CD4-positive, alpha-beta T cell (primary cell): ENCODE data around the gene KCNH1. TPM values are rescaled to one million over a fixed set of nuclear protein-coding genes. Genes with fewer than 3 reads are reported as not detected.

Experiments used
- ATAC-seq: fragments of 200-7000 bp; cut with Tn5 transposase; one replicate; pipeline ENCODE4 v1.10.0; 2022; ENCODE audit warnings: mild to moderate bottlenecking; ENCODE audit not compliant: poor library complexity
- CTCF ChIA-PET: fragments of 350-600 bp; sonication (Branson Sonifier 250); formaldehyde crosslinking; loops from one replicate; lab custom pipeline; 2021; ENCODE audit warnings: antibody characterized with exemption, inconsistent platforms; lab: Charles Lee
- POLR2A ChIA-PET: fragments of 350-600 bp; sonication (Branson Sonifier 250); formaldehyde crosslinking; loops from one replicate; lab custom pipeline; 2021; ENCODE audit warnings: antibody characterized with exemption, inconsistent platforms; lab: Charles Lee
- DNase-seq, 14 experiments: peaks; one replicate each; pipeline ENCODE4 v3.0.0-alpha.2; 2013 to 2020; ENCODE audit warnings: mixed read lengths in 2 of 14
- H3K27ac ChIP-seq, 2 donors: one replicate each; pipeline versions ENCODE4 v1.5.1 to v1.7.0; 2013; ENCODE audit warnings: low read length in 2 of 2, low read depth in 1 of 2, mild to moderate bottlenecking in 1 of 2
- H3K27me3 ChIP-seq, 2 experiments: 1 replicate in 1 of 2; 2 replicates in 1 of 2; pipeline versions ENCODE4 v1.6.1 to v1.7.0; 2013; ENCODE audit warnings: low read length in 2 of 2, control low read depth in 1 of 2, mild to moderate bottlenecking in 1 of 2, moderate library complexity in 1 of 2; ENCODE audit not compliant: insufficient read depth in 2 of 2, control insufficient read depth in 1 of 2
- H3K36me3 ChIP-seq: one replicate; pipeline ENCODE4 v1.6.1; 2013; ENCODE audit warnings: low read length, control low read depth; ENCODE audit not compliant: insufficient read depth
- H3K4me1 ChIP-seq: one replicate; pipeline ENCODE4 v1.6.1; 2013; ENCODE audit warnings: low read length, control low read depth; ENCODE audit not compliant: insufficient read depth
- H3K4me3 ChIP-seq: one replicate; pipeline ENCODE4 v1.5.1; 2013; ENCODE audit warnings: mild to moderate bottlenecking, low read length, moderate library complexity
- H3K9me3 ChIP-seq, 2 experiments: 1 replicate in 1 of 2; 2 replicates in 1 of 2; pipeline versions ENCODE4 v1.6.1 to v1.7.0; 2013; ENCODE audit warnings: low read length in 2 of 2, mild to moderate bottlenecking in 2 of 2, control low read depth in 1 of 2, moderate library complexity in 1 of 2; ENCODE audit not compliant: control insufficient read depth in 1 of 2, insufficient read depth in 1 of 2
- H3K27ac Mint-ChIP-seq: one replicate; pipeline ENCODE4 v1.8.0; 2020; ENCODE audit warnings: mixed read lengths
- H3K27me3 Mint-ChIP-seq: one replicate; pipeline ENCODE4 v1.8.0; 2021; ENCODE audit warnings: mixed read lengths
- H3K36me3 Mint-ChIP-seq: one replicate; pipeline ENCODE4 v1.8.0; 2021; ENCODE audit warnings: low read depth, mixed read lengths
- H3K4me1 Mint-ChIP-seq: one replicate; pipeline ENCODE4 v1.8.0; 2021; ENCODE audit warnings: low read depth, mixed read lengths
- H3K4me3 Mint-ChIP-seq: one replicate; pipeline ENCODE4 v1.8.0; 2020; ENCODE audit warnings: mild to moderate bottlenecking, mixed read lengths
- H3K9me3 Mint-ChIP-seq: one replicate; pipeline ENCODE4 v1.8.0; 2020; ENCODE audit warnings: mixed read lengths
- intact Hi-C, 2 experiments: fragments of 100-400 bp; cut with DNase I in 1 of 2; cut with micrococcal nuclease in 1 of 2; formaldehyde crosslinking; loops; one replicate each; pipeline versions ENCODE4 v1.15.1 to v1.9.0; 2023 to 2025; cut with DNase I, micrococcal nuclease
- total RNA-seq, 174 experiments: library from RNA in 2 of 174; stranded (reverse) in 2 of 174; gene quantifications; one replicate each; pipeline ENCODE4 v1.2.3 and lab custom pipeline; 2021 to 2026
- TF ChIP-seq, protein P1 (sequence below): fragments of 200-600 bp; IDR thresholded peaks from one replicate; pipeline ENCODE4 v1.8.0; 2022; ENCODE audit warnings: antibody characterized with exemption, mild to moderate bottlenecking

Gene KCNH1
- total RNA-seq, 2 experiments from 2014 or later, result not detected

DNA sequence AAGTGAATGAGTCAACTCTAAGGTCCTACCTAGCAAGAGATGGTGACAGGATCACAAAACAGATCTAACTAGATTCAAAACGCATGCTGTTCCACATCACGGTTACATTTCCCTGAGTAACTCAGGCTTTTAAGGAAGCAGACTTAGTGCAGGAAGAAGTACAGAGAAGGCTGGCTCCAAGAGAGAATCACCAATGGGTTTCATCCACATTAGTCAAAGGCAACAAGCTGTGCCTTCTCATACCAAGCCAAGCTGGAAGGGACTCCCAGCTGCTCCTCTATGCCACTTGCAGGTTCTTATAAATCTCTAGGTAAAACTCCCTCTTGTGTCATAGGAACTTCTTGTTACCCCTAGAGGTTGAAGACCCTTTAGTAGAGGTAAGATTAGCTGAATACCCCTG is 109.0 kb downstream of the KCNH1 start:
- ChIA-PET CTCF (no interaction called here), POLR2A (no interaction called here)
- Mint-ChIP-seq H3K36me3 (no peaks in the 10 kb centered on the region), H3K27ac (no peak overlapping the region), H3K9me3 (peaks cover 3% of the 10 kb centered on the region), H3K27me3 (peaks cover 20% of the 10 kb centered on the region), H3K4me3 (no peak overlapping the region), H3K4me1 (no peaks in the 10 kb centered on the region)
- TF ChIP-seq, protein P1, sequence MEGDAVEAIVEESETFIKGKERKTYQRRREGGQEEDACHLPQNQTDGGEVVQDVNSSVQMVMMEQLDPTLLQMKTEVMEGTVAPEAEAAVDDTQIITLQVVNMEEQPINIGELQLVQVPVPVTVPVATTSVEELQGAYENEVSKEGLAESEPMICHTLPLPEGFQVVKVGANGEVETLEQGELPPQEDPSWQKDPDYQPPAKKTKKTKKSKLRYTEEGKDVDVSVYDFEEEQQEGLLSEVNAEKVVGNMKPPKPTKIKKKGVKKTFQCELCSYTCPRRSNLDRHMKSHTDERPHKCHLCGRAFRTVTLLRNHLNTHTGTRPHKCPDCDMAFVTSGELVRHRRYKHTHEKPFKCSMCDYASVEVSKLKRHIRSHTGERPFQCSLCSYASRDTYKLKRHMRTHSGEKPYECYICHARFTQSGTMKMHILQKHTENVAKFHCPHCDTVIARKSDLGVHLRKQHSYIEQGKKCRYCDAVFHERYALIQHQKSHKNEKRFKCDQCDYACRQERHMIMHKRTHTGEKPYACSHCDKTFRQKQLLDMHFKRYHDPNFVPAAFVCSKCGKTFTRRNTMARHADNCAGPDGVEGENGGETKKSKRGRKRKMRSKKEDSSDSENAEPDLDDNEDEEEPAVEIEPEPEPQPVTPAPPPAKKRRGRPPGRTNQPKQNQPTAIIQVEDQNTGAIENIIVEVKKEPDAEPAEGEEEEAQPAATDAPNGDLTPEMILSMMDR, result no peak
- Histone ChIP-seq H3K4me3 (no peak overlapping the region), H3K4me1 (no peaks in the 10 kb centered on the region), H3K9me3 (no peaks in the 10 kb centered on the region), H3K27ac (no peak overlapping the region), H3K27me3 (no peaks in the 10 kb centered on the region), H3K36me3 (no peaks in the 10 kb centered on the region)
- ATAC-seq (no peak), DNase-seq (no peak)
- intact Hi-C loops, result no loop called here

DNA sequence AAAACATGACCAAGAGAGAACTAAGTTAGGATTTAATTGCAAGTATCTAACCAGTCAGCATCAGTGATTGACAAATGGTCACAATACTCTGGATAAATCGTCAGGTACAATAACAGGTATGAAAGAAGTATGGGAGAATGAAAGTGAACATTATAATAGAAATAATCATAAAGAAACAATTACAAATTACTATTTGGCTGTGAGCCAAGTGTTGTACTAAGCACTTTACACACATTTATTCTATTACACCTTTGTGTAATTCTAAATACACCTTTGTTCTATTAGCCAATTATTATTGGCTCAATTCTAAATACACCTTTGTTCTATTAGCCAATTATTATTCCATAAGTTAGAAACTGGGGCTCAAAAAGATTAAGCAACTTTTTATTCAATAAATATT is 114.7 kb downstream of the KCNH1 start:
- Mint-ChIP-seq H3K4me1 (no peaks in the 10 kb centered on the region), H3K27ac (no peak overlapping the region), H3K27me3 (peaks cover 30% of the 10 kb centered on the region), H3K4me3 (no peak overlapping the region), H3K36me3 (no peaks in the 10 kb centered on the region), H3K9me3 (no peaks in the 10 kb centered on the region)
- CTCF ChIA-PET, result no interaction called here
- Histone ChIP-seq H3K4me1 (no peaks in the 10 kb centered on the region), H3K27me3 (peaks cover 0 to 13% of the 10 kb centered on the region in 2 experiments), H3K27ac (no peak overlapping the region), H3K36me3 (no peaks in the 10 kb centered on the region), H3K4me3 (no peak overlapping the region), H3K9me3 (no peaks in the 10 kb centered on the region)
- no peak for ATAC-seq
- TF ChIP-seq, protein P1, result no peak
- DNase-seq, result no peak
- POLR2A ChIA-PET, result no interaction called here
- intact Hi-C loops, result no loop called here

DNA sequence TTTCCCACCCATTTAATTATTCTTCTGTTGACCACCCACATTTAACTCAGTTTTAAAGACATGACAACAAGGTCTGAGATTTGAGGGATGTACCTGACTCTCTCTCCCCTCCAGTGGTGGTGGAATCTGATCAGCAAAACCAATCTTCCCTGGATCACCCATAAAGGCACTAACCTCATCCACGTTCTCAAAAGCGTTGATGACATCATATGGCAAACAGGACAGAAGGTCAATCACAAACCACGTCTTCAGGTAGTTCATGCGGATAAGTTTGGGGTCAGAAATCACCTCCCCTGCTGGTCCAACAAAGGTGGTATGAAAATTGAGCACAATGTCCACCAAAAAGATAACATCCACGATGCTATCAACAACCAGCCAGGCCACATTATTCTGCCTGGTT is 115.3 kb downstream of the KCNH1 start:
- Mint-ChIP-seq H3K9me3 (no peaks in the 10 kb centered on the region), H3K36me3 (no peaks in the 10 kb centered on the region), H3K27ac (no peak overlapping the region), H3K4me3 (no peak overlapping the region), H3K4me1 (no peaks in the 10 kb centered on the region), H3K27me3 (peaks cover 35% of the 10 kb centered on the region)
- TF ChIP-seq, protein P1, result no peak
- Histone ChIP-seq H3K27ac (no peak overlapping the region), H3K27me3 (peaks cover 0 to 13% of the 10 kb centered on the region in 2 experiments), H3K4me1 (no peaks in the 10 kb centered on the region), H3K36me3 (no peaks in the 10 kb centered on the region), H3K9me3 (no peaks in the 10 kb centered on the region), H3K4me3 (no peak overlapping the region)
- intact Hi-C loops, result no loop called here
- DNase-seq (no peak), ATAC-seq (no peak)
- CTCF ChIA-PET, result no interaction called here
- POLR2A ChIA-PET, result no interaction called here
